Hair follicle dermal papilla cell (primary cell): Measurements from ENCODE around the gene CSNK2A2. TPM values are rescaled to one million over a fixed set of nuclear protein-coding genes. Genes with fewer than 3 reads are reported as not detected.

Experiments
- small RNA-seq: library from RNA; depleted of rRNA; stranded (forward); fragments of <200 nt; gene quantifications from one replicate; pipeline ENCODE3, GENCODE V24; 2012
- total RNA-seq: library from RNA; depleted of rRNA; stranded (reverse); fragments of >200 nt; gene quantifications from 2 replicates; pipeline ENCODE4 v1.2.3, GENCODE V29; 2012

The CSNK2A2 gene
- 23.3 and 25.6 TPM in 2 replicates for total RNA-seq

GRCh38 chr16:58198022-58198683 lies at the start of gene CSNK2A2:
TSS of gene CSNK2A2 (minus strand) at chr16:58198106. CDS start at chr16:58197736, 370 bp downstream.

GRCh38 chr16:58129097-58129936 lies 68.6 kb downstream of the CSNK2A2 start, which contains the start of gene CFAP20:
TSS of gene CFAP20 (minus strand) at chr16:58129381. CDS start at chr16:58129115, 266 bp downstream.

Small RNA genes lying within 50 kb of the gene (small RNA-seq; reads per million reads assigned to genes)
- gene RN7SL645P: not detected

Other genes starting within 250 kb of the CSNK2A2 start
- gene CNGB1, start 227.0 kb downstream of the CSNK2A2 start, total RNA-seq: not detected in 2 replicates
- gene ZNF319, start 197.4 kb downstream of the CSNK2A2 start, total RNA-seq: 4.9 and 8.3 TPM in 2 replicates
- 21.3 and 21.6 TPM in 2 replicates for gene USB1, start 196.7 kb downstream of the CSNK2A2 start, total RNA-seq
- 3.6 and 4.1 TPM in 2 replicates for gene MMP15, start 172.4 kb downstream of the CSNK2A2 start, total RNA-seq
- 25.6 and 36.1 TPM in 2 replicates for gene CFAP20, start 68.7 kb downstream of the CSNK2A2 start, total RNA-seq
- gene PRSS54, start 96.9 kb upstream of the CSNK2A2 start, total RNA-seq: not detected in 2 replicates
- gene GINS3, start 194.4 kb upstream of the CSNK2A2 start, total RNA-seq: 1.1 and 1.9 TPM in 2 replicates